K562 (cell line): ENCODE results near the gene RCL1. TPM values are rescaled to one million over a fixed set of nuclear protein-coding genes. Genes with fewer than 3 reads are reported as not detected.

ENCODE experiments used
- CBFB ChIP-seq: sonication (generic); formaldehyde crosslinking; IDR thresholded peaks from 2 replicates; pipeline ENCODE4 v1.4.0; 2020; ENCODE audit warnings: mild to moderate bottlenecking, missing genetic modification reagents
- HDAC3 ChIP-seq: fragments of 450-650 bp; IDR thresholded peaks from 2 replicates; pipeline ENCODE4 v1.6.1; 2018; ENCODE audit warnings: borderline replicate concordance, mild to moderate bottlenecking, moderate library complexity; ENCODE audit not compliant: partially characterized antibody
- MAZ ChIP-seq, 2 experiments: fragments of 450-650 bp in 1 of 2; sonication (generic) in 1 of 2; formaldehyde crosslinking; IDR thresholded peaks in 1 of 2; conservative IDR thresholded peaks in 1 of 2; 2 replicates each; pipeline versions ENCODE4 v1.4.0 to v1.5.0; 2020; ENCODE audit warnings: mild to moderate bottlenecking in 1 of 2, missing genetic modification reagents in 1 of 2
- PTTG1 ChIP-seq: fragments of 450-650 bp; IDR thresholded peaks from 2 replicates; pipeline ENCODE4 v1.6.1; 2016; ENCODE audit warnings: low read depth, mild to moderate bottlenecking, missing genetic modification characterization, missing compliant biosample characterization
- TCF7L2 ChIP-seq: fragments of 150-350 bp; IDR thresholded peaks from 2 replicates; pipeline ENCODE4 v1.6.1; 2016; ENCODE audit warnings: low read depth, mild to moderate bottlenecking, low read length, moderate library complexity
- polyA plus RNA-seq, 8 experiments: library from polyadenylated mRNA; depleted of rRNA in 4 of 8; stranded (reverse) in 5 of 8; unstranded in 3 of 8; fragments of >200 nt; fragmentation: Nextera tagmentation in 2 of 8; fragmentation: Illumina TruSeq in 1 of 8; extraction: Ambion mirVana in 2 of 8; extraction: Trizol in 1 of 8; gene quantifications; 2 replicates each; pipeline versions ENCODE4 v1.2.1 to v1.2.3, GENCODE V29; 2011 to 2014; ENCODE audit warnings: inconsistent platforms in 1 of 8, missing spikeins in 1 of 8
- total RNA-seq, 7 experiments: library from RNA; depleted of rRNA in 6 of 7; stranded (reverse); fragments of >200 nt in 6 of 7; fragmentation: Illumina TruSeq in 2 of 7; extraction: Trizol in 2 of 7; gene quantifications; 2 replicates each; pipeline versions ENCODE4 v1.2.1 to v1.2.3, GENCODE V29; 2011 to 2021; ENCODE audit warnings: low replicate concordance in 1 of 7
- TF ChIP-seq, protein P1 (sequence below): fragments of 200-600 bp; sonication (generic); IDR thresholded peaks from one replicate; pipeline ENCODE4 v1.6.1; 2012; ENCODE audit warnings: mild to moderate bottlenecking, low read depth, low read length, inconsistent platforms
- TF ChIP-seq, protein P2 (sequence below): fragments of 450-650 bp; IDR thresholded peaks from 2 replicates; pipeline ENCODE4 v1.6.1; 2018; ENCODE audit not compliant: partially characterized antibody
- TF ChIP-seq, protein P3 (sequence below): IDR thresholded peaks from 2 replicates; pipeline ENCODE4 v1.6.1; 2012; ENCODE audit warnings: low read depth, low read length, improper control_type of control experiment, borderline replicate concordance

RCL1 gene
- total and polyA plus RNA-seq, 9 of the 15 experiments (the other 6 are each of a cell fraction or from before 2014, with no cell fraction given) = 24.0 to 67.7 (median 38.6) TPM

DNA sequence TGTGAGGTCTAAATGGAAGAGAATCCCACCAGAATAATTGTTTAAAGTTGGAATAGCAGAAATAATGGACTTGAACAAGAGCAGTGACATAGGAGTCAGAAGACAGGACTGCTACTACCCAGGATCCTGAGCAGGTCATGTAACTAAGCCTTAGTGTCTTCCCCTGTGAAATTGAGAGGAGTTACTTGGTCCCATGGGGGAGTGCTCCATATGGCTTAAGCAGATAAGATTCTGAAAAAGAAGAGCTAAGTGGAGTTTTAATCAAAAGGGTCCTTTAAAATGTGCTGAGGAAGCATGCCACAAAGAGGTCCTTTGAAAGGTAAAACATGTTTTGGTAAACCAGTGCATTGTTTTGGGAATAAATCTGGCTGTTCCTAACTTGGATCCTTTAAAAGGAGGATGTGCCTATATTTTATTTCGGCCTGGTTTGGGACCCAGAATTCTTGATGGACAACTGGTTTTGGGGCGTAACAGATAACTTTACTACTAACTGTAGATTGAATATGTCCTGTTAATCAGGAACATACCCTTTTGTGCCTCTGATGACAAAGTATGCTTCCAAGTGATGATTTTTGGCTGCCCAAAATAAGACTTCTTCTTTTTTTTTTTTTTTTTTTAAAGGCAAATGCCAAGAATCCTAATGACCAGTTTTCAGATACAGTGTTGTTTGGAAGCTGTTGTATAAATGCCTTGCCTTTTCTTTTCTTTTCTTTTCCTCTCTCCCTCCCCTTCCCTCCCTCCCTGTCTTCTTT, 5.7 kb downstream of the RCL1 start (continued):
- TF ChIP-seq, protein P1, sequence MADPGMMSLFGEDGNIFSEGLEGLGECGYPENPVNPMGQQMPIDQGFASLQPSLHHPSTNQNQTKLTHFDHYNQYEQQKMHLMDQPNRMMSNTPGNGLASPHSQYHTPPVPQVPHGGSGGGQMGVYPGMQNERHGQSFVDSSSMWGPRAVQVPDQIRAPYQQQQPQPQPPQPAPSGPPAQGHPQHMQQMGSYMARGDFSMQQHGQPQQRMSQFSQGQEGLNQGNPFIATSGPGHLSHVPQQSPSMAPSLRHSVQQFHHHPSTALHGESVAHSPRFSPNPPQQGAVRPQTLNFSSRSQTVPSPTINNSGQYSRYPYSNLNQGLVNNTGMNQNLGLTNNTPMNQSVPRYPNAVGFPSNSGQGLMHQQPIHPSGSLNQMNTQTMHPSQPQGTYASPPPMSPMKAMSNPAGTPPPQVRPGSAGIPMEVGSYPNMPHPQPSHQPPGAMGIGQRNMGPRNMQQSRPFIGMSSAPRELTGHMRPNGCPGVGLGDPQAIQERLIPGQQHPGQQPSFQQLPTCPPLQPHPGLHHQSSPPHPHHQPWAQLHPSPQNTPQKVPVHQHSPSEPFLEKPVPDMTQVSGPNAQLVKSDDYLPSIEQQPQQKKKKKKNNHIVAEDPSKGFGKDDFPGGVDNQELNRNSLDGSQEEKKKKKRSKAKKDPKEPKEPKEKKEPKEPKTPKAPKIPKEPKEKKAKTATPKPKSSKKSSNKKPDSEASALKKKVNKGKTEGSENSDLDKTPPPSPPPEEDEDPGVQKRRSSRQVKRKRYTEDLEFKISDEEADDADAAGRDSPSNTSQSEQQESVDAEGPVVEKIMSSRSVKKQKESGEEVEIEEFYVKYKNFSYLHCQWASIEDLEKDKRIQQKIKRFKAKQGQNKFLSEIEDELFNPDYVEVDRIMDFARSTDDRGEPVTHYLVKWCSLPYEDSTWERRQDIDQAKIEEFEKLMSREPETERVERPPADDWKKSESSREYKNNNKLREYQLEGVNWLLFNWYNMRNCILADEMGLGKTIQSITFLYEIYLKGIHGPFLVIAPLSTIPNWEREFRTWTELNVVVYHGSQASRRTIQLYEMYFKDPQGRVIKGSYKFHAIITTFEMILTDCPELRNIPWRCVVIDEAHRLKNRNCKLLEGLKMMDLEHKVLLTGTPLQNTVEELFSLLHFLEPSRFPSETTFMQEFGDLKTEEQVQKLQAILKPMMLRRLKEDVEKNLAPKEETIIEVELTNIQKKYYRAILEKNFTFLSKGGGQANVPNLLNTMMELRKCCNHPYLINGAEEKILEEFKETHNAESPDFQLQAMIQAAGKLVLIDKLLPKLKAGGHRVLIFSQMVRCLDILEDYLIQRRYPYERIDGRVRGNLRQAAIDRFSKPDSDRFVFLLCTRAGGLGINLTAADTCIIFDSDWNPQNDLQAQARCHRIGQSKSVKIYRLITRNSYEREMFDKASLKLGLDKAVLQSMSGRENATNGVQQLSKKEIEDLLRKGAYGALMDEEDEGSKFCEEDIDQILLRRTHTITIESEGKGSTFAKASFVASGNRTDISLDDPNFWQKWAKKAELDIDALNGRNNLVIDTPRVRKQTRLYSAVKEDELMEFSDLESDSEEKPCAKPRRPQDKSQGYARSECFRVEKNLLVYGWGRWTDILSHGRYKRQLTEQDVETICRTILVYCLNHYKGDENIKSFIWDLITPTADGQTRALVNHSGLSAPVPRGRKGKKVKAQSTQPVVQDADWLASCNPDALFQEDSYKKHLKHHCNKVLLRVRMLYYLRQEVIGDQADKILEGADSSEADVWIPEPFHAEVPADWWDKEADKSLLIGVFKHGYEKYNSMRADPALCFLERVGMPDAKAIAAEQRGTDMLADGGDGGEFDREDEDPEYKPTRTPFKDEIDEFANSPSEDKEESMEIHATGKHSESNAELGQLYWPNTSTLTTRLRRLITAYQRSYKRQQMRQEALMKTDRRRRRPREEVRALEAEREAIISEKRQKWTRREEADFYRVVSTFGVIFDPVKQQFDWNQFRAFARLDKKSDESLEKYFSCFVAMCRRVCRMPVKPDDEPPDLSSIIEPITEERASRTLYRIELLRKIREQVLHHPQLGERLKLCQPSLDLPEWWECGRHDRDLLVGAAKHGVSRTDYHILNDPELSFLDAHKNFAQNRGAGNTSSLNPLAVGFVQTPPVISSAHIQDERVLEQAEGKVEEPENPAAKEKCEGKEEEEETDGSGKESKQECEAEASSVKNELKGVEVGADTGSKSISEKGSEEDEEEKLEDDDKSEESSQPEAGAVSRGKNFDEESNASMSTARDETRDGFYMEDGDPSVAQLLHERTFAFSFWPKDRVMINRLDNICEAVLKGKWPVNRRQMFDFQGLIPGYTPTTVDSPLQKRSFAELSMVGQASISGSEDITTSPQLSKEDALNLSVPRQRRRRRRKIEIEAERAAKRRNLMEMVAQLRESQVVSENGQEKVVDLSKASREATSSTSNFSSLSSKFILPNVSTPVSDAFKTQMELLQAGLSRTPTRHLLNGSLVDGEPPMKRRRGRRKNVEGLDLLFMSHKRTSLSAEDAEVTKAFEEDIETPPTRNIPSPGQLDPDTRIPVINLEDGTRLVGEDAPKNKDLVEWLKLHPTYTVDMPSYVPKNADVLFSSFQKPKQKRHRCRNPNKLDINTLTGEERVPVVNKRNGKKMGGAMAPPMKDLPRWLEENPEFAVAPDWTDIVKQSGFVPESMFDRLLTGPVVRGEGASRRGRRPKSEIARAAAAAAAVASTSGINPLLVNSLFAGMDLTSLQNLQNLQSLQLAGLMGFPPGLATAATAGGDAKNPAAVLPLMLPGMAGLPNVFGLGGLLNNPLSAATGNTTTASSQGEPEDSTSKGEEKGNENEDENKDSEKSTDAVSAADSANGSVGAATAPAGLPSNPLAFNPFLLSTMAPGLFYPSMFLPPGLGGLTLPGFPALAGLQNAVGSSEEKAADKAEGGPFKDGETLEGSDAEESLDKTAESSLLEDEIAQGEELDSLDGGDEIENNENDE = no peak
- TF ChIP-seq CBFB (CRISPR knock-in tag) (no peak), HDAC3 (peak; percentile 53), MAZ (CRISPR knock-in tag; conservative IDR thresholded peaks at IDR 0.05 in 1 of 2, IDR thresholded peaks at IDR 0.05 in 1 of 2) (peak in 1 of 2 experiments; percentile 39; a peak in 1 of 4 replicates), PTTG1 (tag) (no peak), TCF7L2 (0 out of 2 replicates have a peak, but pooled peaks have one; percentile 56)
- TF ChIP-seq, protein P2, sequence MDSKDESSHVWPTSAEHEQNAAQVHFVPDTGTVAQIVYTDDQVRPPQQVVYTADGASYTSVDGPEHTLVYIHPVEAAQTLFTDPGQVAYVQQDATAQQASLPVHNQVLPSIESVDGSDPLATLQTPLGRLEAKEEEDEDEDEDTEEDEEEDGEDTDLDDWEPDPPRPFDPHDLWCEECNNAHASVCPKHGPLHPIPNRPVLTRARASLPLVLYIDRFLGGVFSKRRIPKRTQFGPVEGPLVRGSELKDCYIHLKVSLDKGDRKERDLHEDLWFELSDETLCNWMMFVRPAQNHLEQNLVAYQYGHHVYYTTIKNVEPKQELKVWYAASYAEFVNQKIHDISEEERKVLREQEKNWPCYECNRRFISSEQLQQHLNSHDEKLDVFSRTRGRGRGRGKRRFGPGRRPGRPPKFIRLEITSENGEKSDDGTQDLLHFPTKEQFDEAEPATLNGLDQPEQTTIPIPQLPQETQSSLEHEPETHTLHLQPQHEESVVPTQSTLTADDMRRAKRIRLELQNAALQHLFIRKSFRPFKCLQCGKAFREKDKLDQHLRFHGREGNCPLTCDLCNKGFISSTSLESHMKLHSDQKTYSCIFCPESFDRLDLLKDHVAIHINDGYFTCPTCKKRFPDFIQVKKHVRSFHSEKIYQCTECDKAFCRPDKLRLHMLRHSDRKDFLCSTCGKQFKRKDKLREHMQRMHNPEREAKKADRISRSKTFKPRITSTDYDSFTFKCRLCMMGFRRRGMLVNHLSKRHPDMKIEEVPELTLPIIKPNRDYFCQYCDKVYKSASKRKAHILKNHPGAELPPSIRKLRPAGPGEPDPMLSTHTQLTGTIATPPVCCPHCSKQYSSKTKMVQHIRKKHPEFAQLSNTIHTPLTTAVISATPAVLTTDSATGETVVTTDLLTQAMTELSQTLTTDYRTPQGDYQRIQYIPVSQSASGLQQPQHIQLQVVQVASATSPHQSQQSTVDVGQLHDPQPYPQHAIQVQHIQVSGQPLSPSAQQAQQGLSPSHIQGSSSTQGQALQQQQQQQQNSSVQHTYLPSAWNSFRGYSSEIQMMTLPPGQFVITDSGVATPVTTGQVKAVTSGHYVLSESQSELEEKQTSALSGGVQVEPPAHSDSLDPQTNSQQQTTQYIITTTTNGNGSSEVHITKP = peak; percentile 98
- TF ChIP-seq, protein P3, sequence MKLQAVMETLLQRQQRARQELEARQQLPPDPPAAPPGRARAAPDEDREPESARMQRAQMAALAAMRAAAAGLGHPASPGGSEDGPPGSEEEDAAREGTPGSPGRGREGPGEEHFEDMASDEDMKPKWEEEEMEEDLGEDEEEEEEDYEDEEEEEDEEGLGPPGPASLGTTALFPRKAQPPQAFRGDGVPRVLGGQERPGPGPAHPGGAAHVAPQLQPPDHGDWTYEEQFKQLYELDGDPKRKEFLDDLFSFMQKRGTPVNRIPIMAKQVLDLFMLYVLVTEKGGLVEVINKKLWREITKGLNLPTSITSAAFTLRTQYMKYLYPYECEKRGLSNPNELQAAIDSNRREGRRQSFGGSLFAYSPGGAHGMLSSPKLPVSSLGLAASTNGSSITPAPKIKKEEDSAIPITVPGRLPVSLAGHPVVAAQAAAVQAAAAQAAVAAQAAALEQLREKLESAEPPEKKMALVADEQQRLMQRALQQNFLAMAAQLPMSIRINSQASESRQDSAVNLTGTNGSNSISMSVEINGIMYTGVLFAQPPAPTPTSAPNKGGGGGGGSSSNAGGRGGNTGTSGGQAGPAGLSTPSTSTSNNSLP = 0 out of 2 replicates have a peak, but pooled peaks have one; percentile 32
